ENCODE results near the gene CTBP2. TPM values are rescaled to one million over a fixed set of nuclear protein-coding genes. Genes with fewer than 3 reads are reported as not detected.
"Not testable (repeated sequence)": the region's sequence is repeated elsewhere in the genome, so short reads cannot be mapped to it uniquely, and the experiment has no call there.

The CTBP2 gene
- polyA plus RNA-seq, 1 donor (not counting 4 experiments of a cell fraction or from before 2014, with no cell fraction given): 76.0 TPM

GRCh38 chr10:125151170-125151552 is 9.2 kb downstream of the CTBP2 start:
- Histone ChIP-seq H3K9ac (ENCODE audit: control insufficient read depth, extremely low read depth, insufficient read depth, low read length) (no peak overlapping the region), H3K79me2 (ENCODE audit: control insufficient read depth, insufficient read depth, low read length) (peaks cover 93% of the 10 kb centered on the region), H3K27ac (ENCODE audit: control insufficient read depth, insufficient read depth, low read length) (no peak overlapping the region), H3K4me3 (ENCODE audit: control insufficient read depth in 2 of 3, extremely low read depth in 1 of 3, insufficient read depth in 2 of 3, low read depth in 1 of 3, low read length in 3 of 3) (no peak overlapping the region), H3K36me3 (ENCODE audit: control insufficient read depth in 2 of 2, extremely low read depth in 1 of 2, insufficient read depth in 2 of 2, low read length in 2 of 2) (peaks cover 6 to 15% of the 10 kb centered on the region in 2 experiments), H2AFZ (ENCODE audit: control insufficient read depth, low read length) (no peak overlapping the region), H3K4me2 (ENCODE audit: control insufficient read depth, extremely low read depth, insufficient read depth, low read depth, low read length) (no peak overlapping the region), H3K9me1 (ENCODE audit: control insufficient read depth, extremely low read depth, insufficient read depth, low read length) (peaks cover 4% of the 10 kb centered on the region), H4K20me1 (ENCODE audit: control insufficient read depth, extremely low read depth, insufficient read depth, low read length) (peaks cover 9% of the 10 kb centered on the region), H3K4me1 (ENCODE audit: control insufficient read depth, extremely low read depth, insufficient read depth, low read length) (peaks cover 66% of the 10 kb centered on the region), H3K27me3 (ENCODE audit: control insufficient read depth, extremely low read depth, insufficient read depth, low read length) (no peaks in the 10 kb centered on the region), H3K9me3 (ENCODE audit: control insufficient read depth, low read depth, low read length) (no peaks in the 10 kb centered on the region)
- DNase-seq (ENCODE audit: low read depth, low spot score) (no peak), FAIRE-seq (no peak)
- dilution Hi-C loops (cut with MboI; ENCODE audit: extremely low pct_ligation_motif_present, low sequenced_read_pairs): no loop called here
- TF ChIP-seq EZH2 (IDR thresholded peaks at IDR 0.05; ENCODE audit: low read length) (no peak), CTCF (optimal IDR thresholded peaks at IDR 0.05 in 1 of 3, IDR thresholded peaks at IDR 0.05 in 1 of 3, conservative IDR thresholded peaks at IDR 0.05 in 1 of 3; ENCODE audit: extremely low read depth in 1 of 3, insufficient read depth in 2 of 3, low read length in 3 of 3) (no peak)

GRCh38 chr10:125150376-125151083 is 9.8 kb downstream of the CTBP2 start:
- H3K4me2 ChIP-seq (ENCODE audit: control insufficient read depth, extremely low read depth, insufficient read depth, low read depth, low read length); dilution Hi-C loops (cut with MboI; ENCODE audit: extremely low pct_ligation_motif_present, low sequenced_read_pairs); H4K20me1 ChIP-seq (ENCODE audit: control insufficient read depth, extremely low read depth, insufficient read depth, low read length); FAIRE-seq; H2AFZ ChIP-seq (ENCODE audit: control insufficient read depth, low read length); H3K4me3 ChIP-seq (ENCODE audit: control insufficient read depth in 2 of 3, extremely low read depth in 1 of 3, insufficient read depth in 2 of 3, low read depth in 1 of 3, low read length in 3 of 3); H3K27me3 ChIP-seq (ENCODE audit: control insufficient read depth, extremely low read depth, insufficient read depth, low read length); H3K9me3 ChIP-seq (ENCODE audit: control insufficient read depth, low read depth, low read length); H3K9ac ChIP-seq (ENCODE audit: control insufficient read depth, extremely low read depth, insufficient read depth, low read length); DNase-seq (ENCODE audit: low read depth, low spot score); H3K9me1 ChIP-seq (ENCODE audit: control insufficient read depth, extremely low read depth, insufficient read depth, low read length): not testable (repeated sequence)
- peak overlapping the region; percentile 94 for H3K27ac ChIP-seq (ENCODE audit: control insufficient read depth, insufficient read depth, low read length)
- H3K79me2 ChIP-seq (ENCODE audit: control insufficient read depth, insufficient read depth, low read length): peaks cover 93% of the 10 kb centered on the region
- peaks cover 65% of the 10 kb centered on the region for H3K4me1 ChIP-seq (ENCODE audit: control insufficient read depth, extremely low read depth, insufficient read depth, low read length)
- H3K36me3 ChIP-seq (ENCODE audit: control insufficient read depth in 2 of 2, extremely low read depth in 1 of 2, insufficient read depth in 2 of 2, low read length in 2 of 2): peaks cover 6 to 15% of the 10 kb centered on the region in 2 experiments

GRCh38 chr10:125149680-125150047 is 10.7 kb downstream of the CTBP2 start:
- Histone ChIP-seq H3K27ac (ENCODE audit: control insufficient read depth, insufficient read depth, low read length) (peak overlapping the region; percentile 94), H3K9ac (ENCODE audit: control insufficient read depth, extremely low read depth, insufficient read depth, low read length) (peak overlapping the region; percentile 48), H3K4me3 (ENCODE audit: control insufficient read depth in 2 of 3, extremely low read depth in 1 of 3, insufficient read depth in 2 of 3, low read depth in 1 of 3, low read length in 3 of 3) (no peak overlapping the region), H3K27me3 (ENCODE audit: control insufficient read depth, extremely low read depth, insufficient read depth, low read length) (no peaks in the 10 kb centered on the region), H3K4me2 (ENCODE audit: control insufficient read depth, extremely low read depth, insufficient read depth, low read depth, low read length) (peak overlapping the region; percentile 43), H3K79me2 (ENCODE audit: control insufficient read depth, insufficient read depth, low read length) (peaks cover 93% of the 10 kb centered on the region), H2AFZ (ENCODE audit: control insufficient read depth, low read length) (no peak overlapping the region), H3K36me3 (ENCODE audit: control insufficient read depth in 2 of 2, extremely low read depth in 1 of 2, insufficient read depth in 2 of 2, low read length in 2 of 2) (peaks cover 6 to 15% of the 10 kb centered on the region in 2 experiments), H3K9me3 (ENCODE audit: control insufficient read depth, low read depth, low read length) (no peaks in the 10 kb centered on the region), H3K4me1 (ENCODE audit: control insufficient read depth, extremely low read depth, insufficient read depth, low read length) (peaks cover 70% of the 10 kb centered on the region), H4K20me1 (ENCODE audit: control insufficient read depth, extremely low read depth, insufficient read depth, low read length) (peaks cover 13% of the 10 kb centered on the region), H3K9me1 (ENCODE audit: control insufficient read depth, extremely low read depth, insufficient read depth, low read length) (peaks cover 4% of the 10 kb centered on the region)
- TF ChIP-seq EZH2 (IDR thresholded peaks at IDR 0.05; ENCODE audit: low read length) (no peak), CTCF (optimal IDR thresholded peaks at IDR 0.05 in 1 of 3, IDR thresholded peaks at IDR 0.05 in 1 of 3, conservative IDR thresholded peaks at IDR 0.05 in 1 of 3; ENCODE audit: extremely low read depth in 1 of 3, insufficient read depth in 2 of 3, low read length in 3 of 3) (no peak)
- dilution Hi-C loops (cut with MboI; ENCODE audit: extremely low pct_ligation_motif_present, low sequenced_read_pairs): no loop called here
- DNase-seq (ENCODE audit: low read depth, low spot score) (no peak), FAIRE-seq (no peak)

Measured in keratinocyte (primary cell).